PC-9 (cell line): ENCODE results near the gene FBXL14. TPM values are rescaled to one million over a fixed set of nuclear protein-coding genes. Genes with fewer than 3 reads are reported as not detected.

Source experiments
- BruUV-seq: library from RNA; stranded (reverse); fragments of 400-500 nt; replicated peaks from 2 replicates; lab custom pipeline; 2021; lab: Mats Ljungman, UMichigan
- CTCF ChIA-PET: fragments of 300-600 bp; sonication (Branson Sonifier 250); formaldehyde crosslinking; loops from one replicate; lab custom pipeline; 2022; ENCODE audit warnings: antibody characterized with exemption; lab: Charles Lee
- POLR2A ChIA-PET: fragments of 300-600 bp; sonication (Branson Sonifier 250); formaldehyde crosslinking; loops from one replicate; lab custom pipeline; 2022; ENCODE audit warnings: antibody characterized with exemption; ENCODE audit not compliant: unreplicated experiment; lab: Charles Lee
- DNase-seq, 2 experiments: peaks; one replicate each; pipeline versions ENCODE4 v3.0.0 to v3.0.0-alpha.2; 2015 to 2022; ENCODE audit warnings: mixed read lengths in 1 of 2
- H2AFZ ChIP-seq: fragments of 200-600 bp; sonication (generic); 2 replicates; pipeline ENCODE4 v1.8.1; 2017; ENCODE audit warnings: antibody characterized with exemption
- H3F3A ChIP-seq: fragments of 200-600 bp; sonication (generic); 2 replicates; pipeline ENCODE4 v1.8.1; 2017; ENCODE audit warnings: antibody characterized with exemption, mild to moderate bottlenecking, low read depth; ENCODE audit not compliant: insufficient read depth
- H3K27ac ChIP-seq: fragments of 200-600 bp; sonication (generic); 2 replicates; pipeline ENCODE4 v1.6.1; 2016; ENCODE audit warnings: mixed run types
- H3K27me3 ChIP-seq: fragments of 200-600 bp; sonication (generic); 2 replicates; pipeline ENCODE4 v1.6.1; 2016; ENCODE audit warnings: low read depth, mixed run types; ENCODE audit not compliant: insufficient read depth
- H3K36me3 ChIP-seq: fragments of 200-600 bp; sonication (generic); 2 replicates; pipeline ENCODE4 v1.6.1; 2016; ENCODE audit warnings: low read depth, mixed run types
- H3K4me1 ChIP-seq: fragments of 200-600 bp; sonication (generic); replicated peaks from 2 replicates; pipeline ENCODE4 v1.6.1; 2016; ENCODE audit warnings: mixed run types; ENCODE audit not compliant: insufficient read depth
- H3K4me2 ChIP-seq: fragments of 200-600 bp; sonication (generic); 2 replicates; pipeline ENCODE4 v1.6.1; 2017; ENCODE audit warnings: mixed run types
- H3K4me3 ChIP-seq: fragments of 200-600 bp; sonication (generic); 2 replicates; pipeline ENCODE4 v1.6.1; 2016; ENCODE audit warnings: mixed run types
- H3K79me2 ChIP-seq: fragments of 200-600 bp; sonication (generic); 2 replicates; pipeline ENCODE4 v1.6.1; 2017; ENCODE audit warnings: low read depth, mixed run types
- H3K9me2 ChIP-seq: fragments of 200-600 bp; sonication (generic); 2 replicates; pipeline ENCODE4 v1.8.1; 2017; ENCODE audit warnings: mild to moderate bottlenecking; ENCODE audit not compliant: insufficient read depth
- H3K9me3 ChIP-seq: fragments of 200-600 bp; sonication (generic); 2 replicates; pipeline ENCODE4 v1.8.1; 2016; ENCODE audit warnings: low read depth; ENCODE audit not compliant: insufficient read depth
- H4K20me1 ChIP-seq: fragments of 200-600 bp; sonication (generic); 2 replicates; pipeline ENCODE4 v1.8.1; 2017; ENCODE audit not compliant: insufficient read depth
- CTCF ChIP-seq: fragments of 200-600 bp; sonication (generic); conservative IDR thresholded peaks from 2 replicates; pipeline ENCODE4 v1.6.1; 2017; ENCODE audit warnings: mixed run types, antibody characterized with exemption, mild to moderate bottlenecking, moderate library complexity
- EZH2 ChIP-seq: fragments of 200-600 bp; sonication (generic); IDR thresholded peaks from 2 replicates; pipeline ENCODE4 v1.8.0; 2017; ENCODE audit warnings: antibody characterized with exemption, low read depth
- intact Hi-C: fragments of 100-400 bp; cut with micrococcal nuclease; formaldehyde crosslinking; loops from one replicate; pipeline ENCODE4 v1.10.0; 2022; ENCODE audit not compliant: unreplicated experiment
- total RNA-seq: library from RNA; stranded (reverse); gene quantifications from 2 replicates; pipeline ENCODE4 v1.2.3, GENCODE V29; 2021

FBXL14 gene
- total RNA-seq, 1 experiment from 2014 or later: 21.1 TPM

GRCh38 chr12:1634149-1634548 lies 39.8 kb upstream of the FBXL14 start:
- H3F3A ChIP-seq: no peaks in the 10 kb centered on the region
- ChIA-PET POLR2A (no interaction called here), CTCF (interaction anchor here (0.5 to 2.2 kb wide), 6 partner anchors 15 to 1407 kb away, joined by 3 to 9 read pairs (median 6); no protein-coding TSS in a partner anchor)
- no peak for TF ChIP-seq EZH2
- TF ChIP-seq CTCF: no peak
- no peak overlapping the region for H3K4me3 ChIP-seq
- no peak overlapping the region for H3K27ac ChIP-seq
- H2AFZ ChIP-seq: no peak overlapping the region
- no peaks in the 10 kb centered on the region for H4K20me1 ChIP-seq
- no peaks in the 10 kb centered on the region for H3K36me3 ChIP-seq
- no peak for DNase-seq
- H3K4me2 ChIP-seq: no peak overlapping the region
- H3K4me1 ChIP-seq: no peaks in the 10 kb centered on the region
- peaks cover 58% of the 10 kb centered on the region for H3K27me3 ChIP-seq
- no peaks in the 10 kb centered on the region for H3K9me3 ChIP-seq
- H3K9me2 ChIP-seq: no peaks in the 10 kb centered on the region
- intact Hi-C loops: loop anchor here (1.0 kb wide), 2 partner anchors 157 to 306 kb away; no protein-coding TSS in a partner anchor
- no TSS peak for BruUV-seq
- no peaks in the 10 kb centered on the region for H3K79me2 ChIP-seq

- no peaks in the 10 kb centered on the region for H4K20me1 ChIP-seq
- H3K4me2 ChIP-seq: no peak overlapping the region
- H3K4me1 ChIP-seq: no peaks in the 10 kb centered on the region
- H3K4me3 ChIP-seq: no peak overlapping the region
- H3K27ac ChIP-seq: no peak overlapping the region
- TF ChIP-seq EZH2 (no peak), CTCF (no peak)
- CTCF ChIA-PET: interaction anchor here (2.2 kb wide), 1 partner anchor 306 kb away, joined by 7 read pairs; no protein-coding TSS in a partner anchor
- H3K9me3 ChIP-seq: no peaks in the 10 kb centered on the region
- POLR2A ChIA-PET: no interaction called here
- DNase-seq: no peak
- H3K79me2 ChIP-seq: no peaks in the 10 kb centered on the region
- intact Hi-C loops: no loop called here
- no TSS peak for BruUV-seq
- no peaks in the 10 kb centered on the region for H3F3A ChIP-seq
- no peak overlapping the region for H2AFZ ChIP-seq
- H3K27me3 ChIP-seq: peaks cover 65% of the 10 kb centered on the region
- no peaks in the 10 kb centered on the region for H3K9me2 ChIP-seq
- no peaks in the 10 kb centered on the region for H3K36me3 ChIP-seq
These were observed 39.1 kb upstream of the FBXL14 start for GRCh38 chr12:1633459-1633858.

- intact Hi-C loops: no loop called here
- Histone ChIP-seq H3K4me1 (no peaks in the 10 kb centered on the region), H3K27me3 (peaks cover 72% of the 10 kb centered on the region), H3K79me2 (no peaks in the 10 kb centered on the region), H3K9me2 (no peaks in the 10 kb centered on the region), H3K27ac (no peak overlapping the region), H4K20me1 (no peaks in the 10 kb centered on the region), H2AFZ (no peak overlapping the region), H3F3A (no peaks in the 10 kb centered on the region), H3K4me2 (no peak overlapping the region), H3K4me3 (no peak overlapping the region), H3K36me3 (no peaks in the 10 kb centered on the region), H3K9me3 (no peaks in the 10 kb centered on the region)
- ChIA-PET POLR2A (interaction anchor here (0.6 kb wide), 1 partner anchor 23 kb away, joined by 4 read pairs; no protein-coding TSS in a partner anchor), CTCF (no interaction called here)
- no TSS peak for BruUV-seq
- no peak for TF ChIP-seq EZH2
- TF ChIP-seq CTCF: no peak
- DNase-seq: no peak
These were observed 38.3 kb upstream of the FBXL14 start for GRCh38 chr12:1632702-1633101.
